SU-DHL-6 (cell line): ENCODE data around the gene RINL.

Experiments used
- CTCF ChIP-seq: fragments of 200-600 bp; sonication (generic); IDR thresholded peaks from one replicate; pipeline ENCODE4 v1.5.1; 2017; ENCODE audit warnings: antibody characterized with exemption, mild to moderate bottlenecking, low read length, moderate library complexity; ENCODE audit not compliant: insufficient read depth, poor library complexity, severe bottlenecking
- EZH2phosphoT487 ChIP-seq: fragments of 200-600 bp; sonication (generic), shearing (Covaris generic); conservative IDR thresholded peaks from 2 replicates; pipeline ENCODE4 v1.6.1; 2018; ENCODE audit warnings: mild to moderate bottlenecking, antibody characterized with exemption, low read length, moderate library complexity, mixed read lengths

- TF ChIP-seq CTCF (no peak), EZH2phosphoT487 (no peak)
Observed at GRCh38 chr19:38867171-38867780, 10.8 kb downstream of the RINL start.
